Measurements from ENCODE around the gene ABCA3.

DNA sequence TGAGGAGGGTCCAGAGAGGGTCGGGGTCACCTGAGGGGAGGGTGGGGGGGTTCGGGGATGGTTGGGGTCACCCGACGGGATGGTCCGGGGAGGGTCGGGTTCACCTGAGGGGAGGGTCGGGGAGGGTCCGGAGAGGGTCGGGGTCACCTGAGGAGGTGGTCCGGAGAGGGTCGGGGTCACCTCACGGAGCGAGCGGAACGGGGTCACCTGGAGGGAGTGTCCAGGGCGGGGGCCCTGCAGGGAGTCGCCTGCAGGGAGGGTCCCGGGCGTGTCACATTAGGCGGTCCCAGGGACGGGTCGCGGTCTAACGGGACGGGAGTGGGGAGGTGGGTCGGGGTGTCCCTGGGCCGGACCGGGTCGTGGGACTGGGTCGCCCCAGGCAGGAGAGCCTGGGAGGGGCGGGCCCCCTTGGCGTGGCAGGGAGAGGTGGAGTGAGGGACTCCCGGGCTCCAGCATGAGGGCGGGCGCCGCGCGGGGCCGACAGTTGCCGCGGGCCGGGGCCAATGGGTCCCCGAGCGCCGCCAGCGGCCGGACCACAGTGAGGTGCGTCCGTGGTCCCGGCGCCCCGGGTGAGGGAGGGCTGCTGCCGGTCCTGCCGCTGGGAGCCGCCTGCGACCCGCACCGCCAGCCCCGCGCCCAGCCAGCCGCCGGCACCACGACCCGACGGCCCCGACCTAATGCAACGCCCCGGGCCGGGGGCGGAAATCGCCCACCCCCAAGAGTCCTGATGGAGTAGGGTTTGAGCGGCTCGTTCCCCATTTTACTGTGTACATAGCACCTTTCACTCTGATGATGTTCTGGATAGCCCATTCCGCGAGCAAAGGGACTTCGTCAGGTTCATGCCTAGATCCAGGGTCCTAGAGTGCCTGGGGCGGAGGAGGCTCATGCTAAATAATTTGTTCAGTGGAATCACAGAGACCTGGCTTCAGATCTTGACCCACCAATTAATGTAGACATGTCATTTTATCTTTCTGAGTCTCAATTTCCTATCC lies 1.2 kb upstream of the ABCA3 start:
- TF ChIP-seq, protein P1, sequence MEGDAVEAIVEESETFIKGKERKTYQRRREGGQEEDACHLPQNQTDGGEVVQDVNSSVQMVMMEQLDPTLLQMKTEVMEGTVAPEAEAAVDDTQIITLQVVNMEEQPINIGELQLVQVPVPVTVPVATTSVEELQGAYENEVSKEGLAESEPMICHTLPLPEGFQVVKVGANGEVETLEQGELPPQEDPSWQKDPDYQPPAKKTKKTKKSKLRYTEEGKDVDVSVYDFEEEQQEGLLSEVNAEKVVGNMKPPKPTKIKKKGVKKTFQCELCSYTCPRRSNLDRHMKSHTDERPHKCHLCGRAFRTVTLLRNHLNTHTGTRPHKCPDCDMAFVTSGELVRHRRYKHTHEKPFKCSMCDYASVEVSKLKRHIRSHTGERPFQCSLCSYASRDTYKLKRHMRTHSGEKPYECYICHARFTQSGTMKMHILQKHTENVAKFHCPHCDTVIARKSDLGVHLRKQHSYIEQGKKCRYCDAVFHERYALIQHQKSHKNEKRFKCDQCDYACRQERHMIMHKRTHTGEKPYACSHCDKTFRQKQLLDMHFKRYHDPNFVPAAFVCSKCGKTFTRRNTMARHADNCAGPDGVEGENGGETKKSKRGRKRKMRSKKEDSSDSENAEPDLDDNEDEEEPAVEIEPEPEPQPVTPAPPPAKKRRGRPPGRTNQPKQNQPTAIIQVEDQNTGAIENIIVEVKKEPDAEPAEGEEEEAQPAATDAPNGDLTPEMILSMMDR (IDR thresholded peaks at IDR 0.05 in 4 of 5, conservative IDR thresholded peaks at IDR 0.05 in 1 of 5), result no peak
- no peak for TF ChIP-seq POLR2A (IDR thresholded peaks at IDR 0.05)

All from gastrocnemius medialis (tissue), 4 donors.